GM12878 (cell line): Measurements from ENCODE around the gene KRTCAP3.

Experiments
- ATF3 ChIP-seq: IDR thresholded peaks from 2 replicates; pipeline ENCODE4 v1.6.1; 2011; ENCODE audit warnings: low read depth, mild to moderate bottlenecking, low read length, moderate library complexity, borderline replicate concordance; ENCODE audit errors: extremely low read depth
- CEBPB ChIP-seq, 2 experiments: fragments of 150-350 bp in 1 of 2; IDR thresholded peaks; 2 replicates each; pipeline ENCODE4 v1.6.1; 2012 to 2014; ENCODE audit warnings: low read depth in 2 of 2, low read length in 2 of 2, borderline replicate concordance in 1 of 2, inconsistent platforms in 1 of 2
- CHD1 ChIP-seq: IDR thresholded peaks from 2 replicates; pipeline ENCODE4 v1.6.1; 2012; ENCODE audit warnings: low read depth, low read length, improper control_type of control experiment
- CTCF ChIP-seq, 3 experiments: IDR thresholded peaks in 2 of 3; conservative IDR thresholded peaks in 1 of 3; 2 replicates each; pipeline ENCODE4 v1.5.1; 2011; ENCODE audit warnings: low read depth in 3 of 3, low read length in 3 of 3, mild to moderate bottlenecking in 3 of 3, control low read depth in 2 of 3, moderate library complexity in 2 of 3, inconsistent platforms in 1 of 3, mixed read lengths in 1 of 3; ENCODE audit not compliant: control insufficient read depth in 2 of 3, insufficient read depth in 1 of 3; ENCODE audit errors: extremely low read depth in 1 of 3
- ELK1 ChIP-seq: IDR thresholded peaks from 2 replicates; pipeline ENCODE4 v1.6.1; 2012; ENCODE audit warnings: low read depth, low read length, improper control_type of control experiment
- EZH2 ChIP-seq: IDR thresholded peaks from 2 replicates; pipeline ENCODE4 v1.6.1; 2012; ENCODE audit warnings: low read depth, mild to moderate bottlenecking, control low read depth, inconsistent platforms, low read length, borderline replicate concordance; ENCODE audit not compliant: control insufficient read depth
- MEF2A ChIP-seq: IDR thresholded peaks from 2 replicates; pipeline ENCODE4 v1.6.1; 2011; ENCODE audit warnings: low read depth, mild to moderate bottlenecking, low read length, moderate library complexity; ENCODE audit not compliant: insufficient read depth
- POLR2A ChIP-seq: IDR thresholded peaks from 2 replicates; pipeline ENCODE4 v1.6.1; 2011; ENCODE audit warnings: low read depth, mild to moderate bottlenecking, low read length
- POLR2AphosphoS5 ChIP-seq: IDR thresholded peaks from 2 replicates; pipeline ENCODE4 v1.6.1; 2011; ENCODE audit warnings: mild to moderate bottlenecking, low read length, inconsistent platforms
- POU2F2 ChIP-seq: IDR thresholded peaks from 3 replicates; pipeline ENCODE4 v1.6.1; 2011; ENCODE audit warnings: low read depth, mild to moderate bottlenecking, low read length, borderline replicate concordance
- RBBP5 ChIP-seq: fragments of 200-600 bp; sonication (generic); conservative IDR thresholded peaks from 2 replicates; pipeline ENCODE4 v1.6.1; 2016
- ZNF274 ChIP-seq: IDR thresholded peaks from one replicate; pipeline ENCODE4 v1.8.0; 2011; ENCODE audit not compliant: insufficient read length, insufficient read depth

- no peak for TF ChIP-seq POLR2AphosphoS5
- no peak for TF ChIP-seq EZH2
- no peak for TF ChIP-seq CTCF (IDR thresholded peaks at IDR 0.05 in 2 of 3, conservative IDR thresholded peaks at IDR 0.05 in 1 of 3; ENCODE audit: control insufficient read depth in 2 of 3, extremely low read depth in 1 of 3, insufficient read depth in 1 of 3, low read depth in 3 of 3, low read length in 3 of 3)
- no peak for TF ChIP-seq ELK1
- no peak for TF ChIP-seq RBBP5
- TF ChIP-seq ATF3 = no peak
- no peak for TF ChIP-seq ZNF274
- no peak for TF ChIP-seq CHD1
- TF ChIP-seq CEBPB (IDR thresholded peaks at IDR 0.05; ENCODE audit: borderline replicate concordance in 1 of 2, low read depth in 2 of 2, low read length in 2 of 2) = no peak
- TF ChIP-seq MEF2A = no peak
- TF ChIP-seq POLR2A = no peak
- TF ChIP-seq POU2F2 = no peak
Measured at GRCh38 chr2:27453968-27454367, 11.8 kb downstream of the KRTCAP3 start.
